GM18519 (cell line): ENCODE results near the gene PPP6R1.

Experiments
- ATAC-seq: cut with Tn5 transposase; IDR thresholded peaks from one replicate; pipeline ENCODE4 v1.9.1; 2021; ENCODE audit warnings: mild to moderate bottlenecking, moderate library complexity; ENCODE audit not compliant: unreplicated experiment, low FRiP score

Gene PPP6R1

DNA sequence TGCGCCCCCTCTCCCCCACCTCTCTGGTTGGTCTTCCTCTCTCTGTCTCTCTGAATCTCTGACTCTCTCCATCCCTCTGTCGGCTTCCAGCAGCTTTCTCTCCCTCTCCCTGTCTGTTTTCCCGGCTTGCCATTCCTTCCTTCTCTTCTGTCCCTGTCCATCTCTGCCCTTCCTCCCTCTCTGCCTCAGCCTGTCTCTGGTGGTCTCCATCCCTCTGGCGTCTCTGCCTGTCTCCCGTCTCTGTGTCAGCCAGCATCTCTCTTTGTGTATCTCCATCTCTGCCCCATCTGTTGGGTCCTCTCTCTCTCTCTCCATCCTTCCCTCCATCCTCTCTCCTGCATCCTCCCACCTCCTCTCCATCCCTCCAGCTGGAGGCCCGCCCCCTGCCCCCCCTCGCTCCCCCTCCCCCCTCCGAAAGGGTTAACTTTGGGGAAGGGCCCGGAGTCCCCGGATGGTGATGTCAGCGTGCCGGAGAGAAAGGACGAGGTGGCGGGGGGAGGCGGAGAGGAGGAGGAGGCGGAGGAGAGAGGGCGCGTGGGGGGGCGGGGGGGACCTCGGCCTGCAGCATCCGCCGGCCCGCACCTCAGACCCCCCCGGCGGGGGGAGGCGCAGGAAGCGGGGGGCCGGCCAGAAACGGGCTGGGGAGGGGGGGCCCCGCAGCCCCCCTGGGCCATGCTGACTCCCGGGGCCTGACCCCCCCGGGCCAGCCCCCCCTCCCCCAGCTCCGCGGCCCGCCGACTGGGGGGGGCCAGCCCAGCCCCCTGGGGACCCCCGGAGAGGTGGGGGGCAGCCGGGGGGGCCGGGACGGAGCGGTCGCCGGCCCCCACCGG, 24.9 kb upstream of the PPP6R1 start, which contains the start of gene BRSK1:
TSS of gene BRSK1 (plus strand) at position 450 of the 830 bp plus-strand sequence. CDS start 446 bp downstream, outside the sequence.
- ATAC-seq: no peak

DNA sequence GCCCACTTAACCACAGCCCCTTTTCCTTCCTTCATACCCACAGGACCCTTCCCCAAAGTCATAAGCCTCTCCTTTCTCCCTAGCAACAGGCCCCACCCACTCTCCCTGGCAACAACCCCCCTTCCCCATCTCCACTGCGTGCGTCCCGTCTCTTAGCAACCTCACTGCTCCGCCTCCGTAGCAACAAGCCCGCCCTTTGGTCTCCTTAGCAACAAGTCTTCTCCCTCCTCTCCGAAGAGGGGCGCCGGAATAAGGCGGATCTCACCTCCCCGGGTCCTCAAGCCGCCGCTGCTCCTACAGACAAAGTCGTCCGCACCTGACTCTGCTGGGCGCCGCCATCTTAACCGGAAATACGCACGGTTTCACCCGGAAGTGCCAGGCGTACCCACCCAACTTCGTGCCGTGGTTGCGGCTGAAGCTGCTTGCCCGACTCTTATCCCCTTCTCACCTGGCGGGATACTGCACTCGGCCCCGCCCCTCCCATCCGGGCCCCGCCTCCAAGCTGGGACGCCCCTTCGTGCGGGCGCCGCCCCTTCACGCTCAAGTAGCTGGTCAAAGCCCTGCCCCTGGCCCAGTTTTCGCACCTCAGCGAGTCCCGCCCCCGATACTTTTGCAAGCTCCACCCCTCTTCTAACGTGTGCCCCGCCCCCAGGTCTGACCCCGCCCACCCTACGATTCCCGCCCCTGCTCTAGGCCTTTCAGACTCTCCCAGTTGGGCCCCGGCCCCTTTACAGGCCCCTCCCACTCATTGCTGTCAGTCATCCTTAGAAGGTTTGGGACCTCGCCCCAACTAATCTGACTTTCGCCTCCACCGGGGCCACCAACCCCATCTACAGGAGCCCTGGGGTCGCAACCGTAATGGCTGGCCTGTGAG, 21.2 kb upstream of the PPP6R1 start, which contains the start of gene HSPBP1:
TSS of gene HSPBP1 (minus strand) at position 341 of the 874 bp plus-strand sequence. CDS start 502 bp downstream, outside the sequence.
- ATAC-seq: no peak

DNA sequence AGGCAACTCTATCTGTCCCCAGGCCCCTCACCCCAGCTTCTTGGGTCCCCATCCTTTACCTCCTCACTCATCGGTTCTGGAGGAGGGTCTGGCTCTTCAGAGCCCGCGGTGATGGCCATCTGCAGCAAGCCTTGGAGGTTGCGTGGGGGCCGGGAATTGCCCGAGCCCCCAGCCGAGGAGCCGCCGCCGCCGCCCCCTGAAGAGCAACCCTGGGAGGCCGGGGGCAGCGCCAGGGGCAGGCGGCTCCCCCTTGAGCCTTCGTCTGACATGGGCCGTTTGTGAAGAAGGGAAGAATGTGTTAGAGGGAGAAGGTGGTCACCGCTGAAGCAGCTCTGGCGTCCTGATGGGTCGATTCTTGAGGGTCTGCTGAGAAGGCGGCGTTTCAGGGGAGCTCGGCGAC, 20.5 kb upstream of the PPP6R1 start:
- no peak for ATAC-seq

DNA sequence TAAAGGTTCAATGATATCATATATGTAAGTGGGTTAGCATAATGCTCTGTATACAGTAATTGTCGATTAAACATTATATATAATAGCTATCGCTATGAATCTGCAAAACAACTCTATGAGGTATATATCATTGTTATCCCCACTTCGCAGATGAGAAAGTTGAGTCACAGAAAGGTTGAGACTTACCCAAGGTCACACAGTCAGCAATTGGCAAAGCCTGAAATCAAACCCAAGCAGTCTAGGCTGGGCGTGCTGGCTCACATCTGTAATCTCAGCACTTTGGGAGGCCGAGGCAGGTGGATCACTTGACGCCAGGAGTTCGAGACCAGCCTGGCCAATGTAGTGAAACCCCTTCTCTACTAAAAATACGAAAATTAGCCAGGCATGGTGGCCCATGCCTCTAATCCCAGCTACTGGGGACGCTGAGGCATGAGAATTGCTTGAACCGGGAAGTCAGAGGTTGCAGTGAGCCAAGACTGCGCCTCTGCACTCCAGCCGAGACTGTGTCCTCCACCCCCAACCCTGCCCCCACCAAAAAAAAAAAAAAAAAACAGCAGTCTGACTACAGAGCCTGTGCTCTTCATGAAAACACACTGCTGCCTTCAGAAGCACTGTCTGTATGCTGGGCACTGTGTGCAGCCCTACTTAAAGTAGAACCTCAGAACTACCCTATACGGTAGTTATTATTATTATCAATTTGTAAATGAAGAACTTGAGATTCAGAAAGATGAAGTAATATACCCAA, 19.7 kb upstream of the PPP6R1 start:
- ATAC-seq: no peak

DNA sequence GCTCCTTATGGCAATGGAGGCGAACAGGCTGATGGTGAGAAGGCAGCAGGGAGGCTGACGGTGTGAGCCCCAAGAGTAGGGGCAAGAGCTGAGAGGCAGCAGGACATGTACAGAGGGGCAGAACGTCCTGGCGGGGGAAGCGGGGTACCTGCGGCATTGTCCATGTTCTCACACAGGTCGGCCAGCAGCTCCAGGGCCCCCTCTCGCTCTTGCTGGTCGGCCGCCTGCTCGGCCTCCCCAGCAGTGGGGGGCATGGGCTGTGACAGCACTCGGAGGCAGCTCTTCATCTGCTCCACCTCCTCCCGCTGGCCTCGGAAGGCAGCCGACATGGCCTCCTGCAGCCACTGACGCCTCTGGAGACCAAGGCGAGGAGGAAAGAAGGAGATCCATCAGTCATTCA, 18.7 kb upstream of the PPP6R1 start:
- no peak for ATAC-seq

DNA sequence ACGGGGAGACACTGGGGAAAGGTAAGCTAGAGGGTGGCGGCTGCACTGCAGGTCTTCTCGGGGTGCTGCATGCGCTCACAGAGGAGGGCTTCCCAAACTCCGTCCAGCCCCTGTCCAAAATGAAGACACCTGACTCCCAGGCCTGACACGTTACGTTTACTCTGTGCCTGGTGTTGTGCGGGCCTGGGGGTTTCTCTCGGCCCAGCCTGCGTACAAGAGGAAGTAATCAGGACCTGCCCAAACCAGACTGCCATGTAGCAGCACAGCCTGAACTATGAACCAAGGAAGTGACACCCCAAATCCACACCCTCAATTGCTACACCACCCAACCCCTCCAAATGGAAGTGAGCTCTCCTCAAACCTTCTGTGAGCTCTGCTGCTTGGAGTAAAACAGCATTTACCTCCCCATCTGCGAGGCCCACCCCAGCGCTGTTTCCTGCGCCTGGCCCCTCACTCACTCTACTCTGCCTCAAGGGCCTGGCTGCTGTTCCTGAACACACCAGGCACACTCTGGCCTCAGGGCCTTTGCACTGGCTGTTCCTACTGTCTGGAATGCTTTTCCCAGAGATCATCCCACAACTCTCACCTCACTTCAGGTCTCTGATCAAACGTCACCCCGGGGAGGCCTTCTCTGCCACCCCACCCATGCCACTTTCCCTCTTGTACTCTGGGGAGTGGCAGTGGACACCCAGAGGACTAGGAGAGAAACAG, 18.1 kb upstream of the PPP6R1 start:
- no peak for ATAC-seq

DNA sequence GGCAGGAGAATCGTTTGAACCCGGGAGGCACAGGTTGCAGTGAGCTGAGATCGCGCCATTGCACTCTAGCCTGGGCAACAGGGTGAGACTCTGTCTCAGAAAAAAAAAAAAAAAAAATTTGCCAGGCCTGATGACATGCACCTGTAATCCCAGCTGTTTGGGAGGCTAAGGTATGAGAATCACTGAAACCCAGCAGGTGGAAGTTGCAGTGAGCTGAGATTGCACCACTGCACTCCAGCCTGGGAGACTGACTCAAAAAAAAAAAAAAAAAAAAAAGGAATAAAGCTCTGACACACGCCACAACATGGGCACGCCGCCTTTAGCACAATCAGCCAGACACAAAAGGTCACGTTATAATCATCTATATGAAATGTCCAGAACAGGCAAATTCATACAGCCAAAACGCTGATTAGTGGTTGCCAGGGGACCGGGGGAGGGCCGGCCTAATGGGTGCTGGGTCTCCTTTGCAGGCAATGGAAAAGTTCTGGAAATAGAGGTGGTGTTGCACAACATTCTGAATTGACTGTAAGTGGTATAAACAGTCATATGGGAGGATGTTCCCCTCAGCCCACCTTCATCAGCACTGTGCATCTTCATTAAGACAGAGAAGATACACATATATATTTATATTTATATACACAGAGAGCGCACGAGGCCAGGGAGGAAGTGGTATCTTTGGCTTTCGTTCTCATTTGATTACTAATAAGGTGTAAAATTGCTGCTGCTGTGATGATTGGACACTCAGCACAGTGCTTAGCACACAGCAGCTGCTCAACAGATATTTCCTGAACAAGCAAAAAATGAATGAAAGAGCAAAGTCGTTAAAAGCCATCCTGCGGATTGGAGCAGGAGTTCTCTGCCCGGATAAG, 17.3 kb upstream of the PPP6R1 start:
- no peak for ATAC-seq

DNA sequence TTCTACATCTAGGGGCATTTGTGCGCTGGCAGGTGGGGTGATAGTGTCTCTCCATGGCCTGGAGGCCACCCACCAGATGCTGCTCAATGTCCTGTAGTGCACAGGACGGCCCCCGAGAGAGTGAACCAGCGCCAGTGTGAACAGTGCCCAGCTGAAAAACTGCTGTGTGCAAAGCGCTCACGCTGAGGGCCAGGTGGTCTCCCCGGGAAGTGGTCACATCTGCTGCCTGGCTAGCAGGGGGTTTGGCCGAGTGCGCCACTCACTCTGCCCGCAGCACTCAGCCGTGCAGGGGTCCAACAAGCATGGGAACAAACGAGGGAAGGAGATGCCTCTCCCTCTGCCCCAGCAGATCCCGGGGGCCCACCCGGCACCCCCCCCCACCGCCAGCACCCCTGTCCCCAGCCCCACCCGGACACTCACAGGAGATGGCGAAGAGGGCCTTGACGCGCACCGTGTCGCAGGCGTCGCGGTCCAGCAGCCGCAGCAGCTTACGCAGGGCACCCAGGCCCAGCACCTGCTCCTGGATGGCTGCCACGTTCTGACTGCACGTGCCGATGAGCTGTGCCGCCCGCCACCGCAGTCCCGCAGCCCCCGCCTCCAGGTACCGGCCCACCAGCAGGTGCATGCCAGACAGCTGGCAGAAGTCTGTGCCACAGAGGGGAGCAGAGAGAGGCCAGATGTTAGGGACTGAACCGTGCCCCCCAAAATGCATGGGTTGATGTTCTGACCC, 15.3 kb upstream of the PPP6R1 start:
- no peak for ATAC-seq

DNA sequence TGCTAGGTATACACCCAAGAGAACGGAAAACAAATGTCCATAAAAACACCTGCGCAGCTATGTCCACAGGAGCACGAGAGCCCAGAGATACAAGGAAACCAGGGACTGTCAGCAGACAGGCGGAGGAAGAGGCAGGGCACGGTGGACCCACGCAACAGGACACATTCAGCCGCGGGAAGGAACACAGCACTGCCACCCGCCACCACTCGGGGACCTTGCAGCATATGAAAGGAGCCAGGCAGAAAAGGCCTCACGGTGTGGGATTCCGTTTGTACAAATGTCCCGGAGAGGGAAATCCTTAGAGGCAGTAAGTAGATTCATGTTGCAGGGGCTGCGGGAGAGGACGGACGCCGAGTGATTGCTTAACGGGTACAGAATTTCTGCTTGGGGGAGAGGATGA, 13.3 kb upstream of the PPP6R1 start:
- ATAC-seq: no peak

DNA sequence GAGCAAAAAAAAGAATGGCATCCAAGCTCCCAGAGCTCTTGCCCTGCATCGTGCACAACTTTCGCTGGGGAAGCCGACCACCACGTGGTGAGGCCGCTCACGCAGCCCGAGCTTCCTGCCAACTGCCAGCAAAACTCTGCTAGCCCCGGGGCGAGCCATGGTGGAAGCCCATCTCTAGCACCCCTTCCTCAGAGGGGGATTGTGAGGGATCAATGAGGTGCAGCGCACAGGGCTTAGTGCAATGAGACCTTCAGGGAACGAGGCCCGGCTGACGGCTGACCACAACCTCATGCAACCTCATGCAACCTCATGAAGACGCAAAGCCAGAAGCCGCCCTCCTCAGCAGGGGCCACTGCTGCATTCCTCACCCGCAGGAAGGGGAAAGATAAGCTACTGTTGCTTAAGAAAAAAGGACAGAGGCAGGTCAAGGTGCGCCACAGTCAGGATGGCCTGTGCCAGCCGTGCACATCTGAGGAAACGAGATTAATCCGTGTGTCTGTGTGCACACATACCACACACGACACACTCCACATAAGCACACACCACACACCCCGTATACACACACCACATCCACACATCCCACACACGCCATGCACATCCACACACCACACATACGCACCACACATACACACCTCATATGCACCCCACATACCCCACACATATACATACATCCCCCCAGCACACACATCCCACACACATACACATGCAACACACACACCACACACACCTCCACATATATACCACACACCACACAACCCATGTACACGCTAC, 11.5 kb upstream of the PPP6R1 start:
- ATAC-seq: no peak

DNA sequence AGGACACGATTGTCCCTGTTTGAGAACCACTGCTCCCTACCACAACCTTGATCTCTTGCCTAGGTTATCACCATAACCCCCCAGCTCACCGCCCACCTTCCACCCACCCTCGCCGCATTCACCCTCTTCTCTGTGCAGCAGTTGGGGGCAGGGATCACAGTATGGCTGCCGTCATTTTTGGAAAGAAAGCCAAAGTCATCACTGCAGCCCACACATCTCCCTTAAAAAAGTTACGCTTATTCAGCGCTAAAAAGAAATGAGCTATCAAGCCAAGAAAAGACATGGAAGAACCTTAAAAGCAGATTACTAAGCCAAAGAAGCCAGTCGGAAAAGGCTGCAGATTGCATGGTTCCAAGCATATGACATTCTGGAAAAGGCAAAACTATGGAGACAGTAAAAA, 10.5 kb upstream of the PPP6R1 start:
- ATAC-seq: no peak

DNA sequence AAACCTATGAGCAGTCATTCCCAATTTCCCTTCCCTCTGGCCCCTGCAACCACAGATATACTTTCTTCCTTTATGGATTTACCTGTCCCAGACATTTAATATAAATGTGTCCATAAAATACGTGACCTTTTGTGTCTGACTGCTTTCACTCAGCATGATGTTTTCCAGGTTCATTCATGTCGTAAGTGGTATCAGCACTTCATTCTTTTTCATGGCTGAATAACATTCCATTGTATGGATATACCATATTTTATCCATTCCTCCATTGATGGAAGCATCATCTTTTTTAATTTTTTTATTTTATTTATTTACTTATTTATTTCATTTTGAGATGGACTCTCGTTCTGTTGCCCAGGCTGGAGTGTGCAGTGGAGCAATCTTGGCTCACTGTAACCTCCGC, 8.0 kb upstream of the PPP6R1 start:
- no peak for ATAC-seq

DNA sequence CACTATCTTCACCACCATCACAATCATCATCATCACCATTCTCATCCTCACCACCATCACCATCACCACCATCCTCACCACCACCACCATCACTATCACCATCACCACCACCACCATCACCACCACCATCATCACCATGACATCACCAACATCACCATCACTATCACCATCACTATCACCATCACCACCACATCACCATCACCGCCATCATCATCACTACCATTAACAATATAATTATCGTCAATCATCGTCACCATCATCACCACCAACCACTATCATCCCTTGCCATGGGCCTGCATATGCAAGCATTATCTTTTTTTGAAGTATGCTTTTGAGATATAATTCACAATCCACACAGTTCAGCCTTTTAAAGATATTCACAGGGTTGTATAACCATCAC, 7.6 kb upstream of the PPP6R1 start:
- ATAC-seq: no peak

DNA sequence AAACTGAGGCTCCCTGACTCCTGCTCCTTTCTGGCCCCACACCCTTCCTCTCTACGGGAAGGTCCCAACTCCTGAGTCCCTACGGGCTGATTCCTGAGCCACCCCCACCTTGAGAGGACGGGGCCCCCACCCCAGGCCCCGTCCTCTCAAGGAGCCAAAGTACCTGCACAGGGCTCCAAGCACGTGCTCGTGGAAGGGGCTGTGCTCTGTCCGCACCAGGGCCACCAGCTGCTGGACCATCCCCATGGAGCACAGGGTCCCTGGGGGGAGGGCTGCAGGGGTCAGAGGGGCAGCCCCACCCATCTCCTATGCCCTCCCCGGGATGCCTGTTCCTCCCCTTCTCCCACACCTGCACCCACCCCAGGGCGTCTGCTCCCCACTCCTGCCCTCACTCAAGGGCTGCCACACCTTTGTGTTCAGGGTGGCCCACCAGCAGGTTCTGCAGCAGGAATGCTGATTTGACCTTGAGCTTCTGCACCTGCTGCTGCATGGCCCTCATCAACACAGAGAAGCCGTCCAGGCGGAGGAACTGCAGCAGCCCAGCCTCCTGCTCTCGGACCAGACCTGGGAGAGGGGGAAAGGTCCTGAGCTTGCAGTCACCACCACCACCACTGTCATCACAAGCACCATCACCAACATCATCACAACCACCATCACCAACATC, 7.0 kb upstream of the PPP6R1 start:
- ATAC-seq: no peak

DNA sequence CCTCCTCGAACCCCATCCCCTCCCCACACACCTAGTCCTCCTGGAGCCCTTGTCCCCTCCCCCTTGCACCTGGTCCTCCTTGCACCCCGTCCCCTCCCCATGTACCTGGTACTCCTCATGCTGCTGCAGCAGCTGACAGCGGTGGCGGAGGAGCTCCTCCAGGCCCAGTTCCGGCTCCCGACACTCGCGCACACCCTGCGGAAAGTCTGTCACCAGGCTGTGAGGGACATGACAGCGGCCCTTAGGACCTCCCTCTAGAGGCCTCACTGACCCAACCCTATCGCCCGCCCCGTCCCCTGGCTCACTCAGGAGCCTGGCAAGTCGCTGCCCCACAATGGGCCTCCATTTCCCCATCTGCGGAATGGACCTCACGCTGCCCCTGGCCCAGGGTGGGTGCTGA, 6.4 kb upstream of the PPP6R1 start:
- no peak for ATAC-seq

DNA sequence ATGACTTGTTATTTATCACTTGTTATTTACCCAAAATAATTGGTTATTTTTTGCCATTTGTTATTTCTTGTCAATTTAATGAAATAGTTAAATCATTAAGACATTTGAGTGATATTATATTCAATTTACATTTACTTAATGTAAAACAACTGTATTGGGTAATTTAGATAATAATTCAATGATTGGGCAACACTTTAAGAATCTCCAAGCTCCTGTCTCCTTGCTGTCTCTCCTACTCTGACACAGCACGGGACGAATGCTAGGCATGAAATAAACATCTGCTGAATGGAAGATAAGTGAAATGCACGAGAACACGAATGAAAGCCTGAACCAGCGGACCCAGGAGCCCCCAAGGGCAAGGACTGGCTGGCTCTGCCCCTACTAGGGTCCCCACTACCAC, 5.7 kb upstream of the PPP6R1 start:
- ATAC-seq: no peak

DNA sequence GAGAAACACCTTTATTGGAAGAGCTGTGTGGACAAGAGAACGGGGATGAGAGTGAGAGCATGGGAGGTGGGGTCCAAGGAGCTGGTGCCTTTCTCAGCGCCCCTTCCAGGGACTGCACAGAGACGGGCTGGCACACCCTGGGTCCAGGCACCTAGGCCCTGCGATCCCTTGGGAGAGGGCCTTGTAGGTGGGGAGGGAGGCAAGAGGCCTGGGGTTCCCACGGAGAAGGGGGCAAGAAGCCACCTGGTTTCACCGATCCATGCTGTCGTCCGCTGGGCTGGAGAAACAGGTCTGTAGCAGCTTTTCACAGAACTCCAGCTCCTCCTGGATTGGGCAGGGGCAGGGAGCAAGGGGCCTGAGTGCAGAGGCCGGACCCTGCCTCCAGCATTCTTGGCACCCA, 3.5 kb upstream of the PPP6R1 start:
- no peak for ATAC-seq
